Spinal cord (tissue), 10 donors: Measurements from ENCODE around the gene PAAF1. TPM values are rescaled to one million over a fixed set of nuclear protein-coding genes. Genes with fewer than 3 reads are reported as not detected.

ENCODE experiments used
- DNase-seq, 6 donors: peaks; one replicate each; pipeline versions ENCODE4 v3.0.0 to v3.0.0-alpha.2; 2013 to 2015; ENCODE audit warnings: low spot score in 6 of 6, low read depth in 4 of 6
- H3K27ac ChIP-seq: one replicate; pipeline ENCODE4 v1.5.1; 2013; ENCODE audit warnings: low read depth, low read length, control low read depth
- H3K27me3 ChIP-seq: one replicate; pipeline ENCODE4 v1.6.1; 2013; ENCODE audit warnings: low read length; ENCODE audit not compliant: control insufficient read depth, insufficient read depth
- H3K36me3 ChIP-seq: one replicate; pipeline ENCODE4 v1.6.1; 2013; ENCODE audit warnings: low read length; ENCODE audit not compliant: control insufficient read depth, insufficient read depth
- H3K4me1 ChIP-seq: one replicate; pipeline ENCODE4 v1.6.1; 2013; ENCODE audit warnings: low read length; ENCODE audit not compliant: control insufficient read depth, insufficient read depth
- H3K4me3 ChIP-seq: one replicate; pipeline ENCODE4 v1.5.1; 2013; ENCODE audit warnings: low read depth, low read length, control low read depth
- H3K9me3 ChIP-seq: one replicate; pipeline ENCODE4 v1.6.1; 2013; ENCODE audit warnings: low read length; ENCODE audit not compliant: control insufficient read depth, insufficient read depth
- WGBS: methylation state at CpG from one replicate; pipeline ENCODE4 v1.1.5; 2013; ENCODE audit warnings: missing lambda C conversion rate; ENCODE audit not compliant: insufficient coverage; 5-methylcytosine and 5-hydroxymethylcytosine counted together
- long read RNA-seq, 4 donors: transcript quantifications; one replicate each; lab custom pipeline, GENCODE V29; 2026
- polyA plus RNA-seq, 2 donors: library from polyadenylated mRNA; unstranded; fragments of 120-200 nt; gene quantifications; one replicate each; pipeline ENCODE4 v1.2.1, GENCODE V29; 2013; ENCODE audit not compliant: insufficient read length in 2 of 2
- total RNA-seq, 2 donors: library from RNA; depleted of rRNA in 1 of 2; stranded (reverse); fragments of 120-200 nt in 1 of 2; fragments of >200 nt in 1 of 2; gene quantifications; one replicate each; pipeline versions ENCODE4 v1.2.3 to v1.2.4, GENCODE V29; 2013 to 2014
- donor health status: healthy.

Gene PAAF1, protein sequence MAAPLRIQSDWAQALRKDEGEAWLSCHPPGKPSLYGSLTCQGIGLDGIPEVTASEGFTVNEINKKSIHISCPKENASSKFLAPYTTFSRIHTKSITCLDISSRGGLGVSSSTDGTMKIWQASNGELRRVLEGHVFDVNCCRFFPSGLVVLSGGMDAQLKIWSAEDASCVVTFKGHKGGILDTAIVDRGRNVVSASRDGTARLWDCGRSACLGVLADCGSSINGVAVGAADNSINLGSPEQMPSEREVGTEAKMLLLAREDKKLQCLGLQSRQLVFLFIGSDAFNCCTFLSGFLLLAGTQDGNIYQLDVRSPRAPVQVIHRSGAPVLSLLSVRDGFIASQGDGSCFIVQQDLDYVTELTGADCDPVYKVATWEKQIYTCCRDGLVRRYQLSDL
- total RNA-seq (10 to 100 TPM; 24.2 to 25.4 TPM), polyA plus RNA-seq (10 to 100 TPM; 55.3 to 67.7 TPM)
- long read RNA-seq, donor 1, full-length matches to known transcripts = 4 of 33 reads
- long read RNA-seq, donor 1, partial matches to known transcripts = 29 of 33 reads
- long read RNA-seq, donor 1, other reads (novel, unspliced or antisense) = 0 of 33 reads
- long read RNA-seq, donor 2, partial matches to known transcripts = 5 of 7 reads
- long read RNA-seq, donor 2, other reads (novel, unspliced or antisense) = 0 of 7 reads
- long read RNA-seq, donor 3, full-length matches to known transcripts = 2 of 2 reads
- long read RNA-seq, donor 3, partial matches to known transcripts = 0 of 2 reads
- long read RNA-seq, donor 3, other reads (novel, unspliced or antisense) = 0 of 2 reads
- long read RNA-seq, donor 4, full-length matches to known transcripts = 7 of 14 reads
- long read RNA-seq, donor 4, partial matches to known transcripts = 7 of 14 reads
- long read RNA-seq, donor 4, other reads (novel, unspliced or antisense) = 0 of 14 reads

DNA sequence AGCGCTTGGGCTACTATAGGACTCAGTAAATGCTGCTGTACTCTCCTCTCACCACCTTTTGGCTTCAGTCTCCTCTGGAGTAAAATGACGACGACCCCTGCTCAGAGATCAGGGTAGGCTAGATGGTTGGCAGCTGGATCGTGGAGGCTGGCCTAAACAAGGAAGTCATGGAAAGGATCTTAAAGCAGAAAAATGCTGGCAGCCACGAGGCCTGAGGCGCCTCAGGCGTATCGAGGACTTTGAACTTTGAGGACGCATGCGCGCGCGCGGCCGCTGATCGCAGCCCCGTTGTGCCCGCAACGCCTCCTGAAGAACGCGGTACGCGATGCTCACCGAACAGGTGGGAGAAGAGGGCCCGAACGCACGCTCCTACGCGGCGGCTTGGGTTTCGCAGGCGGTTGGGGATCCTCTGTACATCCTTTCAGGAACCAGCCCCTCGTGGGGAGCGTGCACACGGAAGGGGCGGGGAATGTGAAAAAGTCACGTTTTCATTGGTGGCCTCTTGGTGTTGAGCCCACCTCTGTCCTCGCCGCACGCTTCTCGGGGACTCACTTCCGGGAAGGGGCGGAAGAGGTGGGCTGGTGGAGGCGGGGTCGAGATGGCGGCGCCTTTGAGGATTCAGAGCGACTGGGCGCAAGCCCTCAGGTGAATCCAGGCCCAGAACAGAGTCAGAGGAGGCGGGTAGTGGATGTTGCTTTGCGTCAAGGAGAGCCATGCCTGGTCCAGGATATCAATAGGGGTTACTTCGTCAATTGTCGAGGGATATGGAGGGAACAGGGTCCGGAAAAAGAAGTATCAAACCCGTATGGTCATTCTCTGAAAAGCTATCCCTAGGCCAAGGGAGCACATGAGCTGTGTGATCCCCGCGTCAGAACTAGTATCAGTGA is at the start of gene PAAF1, which contains the start of gene COA4:
PAAF1 (plus strand) TSS at position 576 of the 887 bp plus-strand sequence; CDS start at position 599, 23 bp downstream.
COA4 (minus strand) TSS at position 423 of the 887 bp plus-strand sequence. CDS start 3,468 bp downstream, outside the sequence.
- Histone ChIP-seq H3K27me3 (no peaks in the 10 kb centered on the region), H3K4me1 (peaks cover 9% of the 10 kb centered on the region), H3K36me3 (peaks cover 21% of the 10 kb centered on the region), H3K27ac (peak within 1 kb of the TSS; percentile 94), H3K4me3 (peak within 1 kb of the TSS; percentile 97), H3K9me3 (no peaks in the 10 kb centered on the region)
- WGBS = under 1% methylated on average over 56 of the region's 57 CpGs
- DNase-seq = peak; percentile 92 to 99 (median 96)

DNA sequence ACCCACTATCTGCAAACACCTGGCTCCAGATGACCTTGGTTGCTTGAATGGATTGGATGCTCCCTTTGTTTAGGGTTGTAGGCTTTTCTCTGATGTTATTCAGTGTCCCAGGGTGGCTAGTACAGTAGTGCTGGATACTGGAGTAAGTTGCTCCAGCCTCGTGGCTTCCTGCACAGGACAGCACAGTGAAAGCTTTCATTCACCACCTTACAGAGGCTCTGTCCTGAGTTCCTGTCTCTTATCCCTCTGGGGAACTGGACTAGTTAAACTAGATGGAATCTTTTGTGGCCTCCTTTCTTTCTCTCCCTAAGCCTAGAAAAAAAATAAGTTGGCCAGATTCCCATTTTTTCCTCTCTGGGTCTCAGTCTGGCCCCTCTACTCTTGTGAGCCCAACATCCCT is 46.5 kb upstream of the PAAF1 start:
- H3K9me3 ChIP-seq = no peaks in the 10 kb centered on the region
- H3K4me3 ChIP-seq = no peak overlapping the region
- H3K36me3 ChIP-seq = peaks cover 12% of the 10 kb centered on the region
- no peaks in the 10 kb centered on the region for H3K4me1 ChIP-seq
- WGBS = no CpG with 5 or more reads among the region's 1 CpG
- no peaks in the 10 kb centered on the region for H3K27me3 ChIP-seq
- H3K27ac ChIP-seq = no peak overlapping the region
- no peak for DNase-seq

DNA sequence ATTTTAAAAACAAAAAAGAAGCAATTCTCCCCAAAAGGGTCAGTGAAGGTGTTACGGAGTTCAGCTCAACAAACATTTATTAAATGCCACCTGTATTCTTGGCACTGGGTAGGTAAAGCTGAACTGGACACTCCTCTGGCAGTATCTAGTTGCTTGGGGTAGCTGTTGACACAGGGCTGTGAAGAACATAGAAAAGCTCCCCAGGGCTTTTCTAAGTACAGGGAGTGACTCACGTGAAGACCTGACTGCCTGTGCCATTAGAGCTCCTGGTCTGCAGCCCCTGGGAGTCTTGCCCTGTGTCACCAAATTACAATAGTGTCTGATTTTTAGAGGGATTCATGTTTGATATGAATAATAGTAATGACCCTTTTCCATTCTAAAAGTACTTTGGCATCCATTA is 43.7 kb upstream of the PAAF1 start:
- Histone ChIP-seq H3K27ac (no peak overlapping the region), H3K36me3 (peaks cover 12% of the 10 kb centered on the region), H3K9me3 (no peaks in the 10 kb centered on the region), H3K27me3 (no peaks in the 10 kb centered on the region), H3K4me1 (no peaks in the 10 kb centered on the region), H3K4me3 (no peak overlapping the region)
- no CpG with 5 or more reads among the region's 2 CpGs for WGBS
- no peak for DNase-seq

DNA sequence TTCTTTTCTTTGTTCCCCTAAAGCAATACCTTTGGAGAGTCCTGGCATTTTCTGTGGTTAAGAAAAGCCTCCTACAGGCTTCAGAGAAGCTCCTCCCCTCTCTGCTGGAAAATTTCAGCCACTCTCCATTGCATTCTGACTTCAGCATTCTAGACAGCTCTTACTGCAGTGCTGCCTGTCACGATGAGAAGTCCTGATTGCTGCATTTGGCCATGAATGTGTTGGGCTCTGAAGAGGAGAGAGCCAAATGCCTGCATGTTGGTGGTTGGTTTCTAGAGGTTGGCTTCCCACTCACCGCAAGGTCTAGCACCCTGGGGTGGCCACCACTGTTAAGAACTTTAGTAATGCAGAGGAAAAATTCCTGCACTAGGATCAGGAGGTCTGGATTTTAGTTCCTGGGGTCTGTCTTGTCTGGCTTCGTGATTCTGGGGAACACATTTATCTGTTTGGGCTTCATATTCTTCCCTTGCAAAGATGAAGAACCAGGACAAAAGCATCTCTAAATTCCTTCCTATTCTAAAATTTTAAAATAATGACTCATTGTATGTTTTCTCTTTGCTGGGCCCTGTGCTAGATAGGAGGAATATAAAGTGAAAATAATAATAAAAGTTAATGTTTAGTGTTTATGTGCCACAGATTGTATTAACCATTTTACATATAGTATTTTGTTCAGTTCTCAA is 38.2 kb upstream of the PAAF1 start:
- Histone ChIP-seq H3K27ac (no peak overlapping the region), H3K4me1 (no peaks in the 10 kb centered on the region), H3K4me3 (no peak overlapping the region), H3K27me3 (no peaks in the 10 kb centered on the region), H3K9me3 (no peaks in the 10 kb centered on the region), H3K36me3 (peaks cover 17% of the 10 kb centered on the region)
- 64% methylated on average over 2 of the region's 3 CpGs for WGBS
- DNase-seq = peak in 3 of 6 donors; percentile 4 to 53 (median 10)

DNA sequence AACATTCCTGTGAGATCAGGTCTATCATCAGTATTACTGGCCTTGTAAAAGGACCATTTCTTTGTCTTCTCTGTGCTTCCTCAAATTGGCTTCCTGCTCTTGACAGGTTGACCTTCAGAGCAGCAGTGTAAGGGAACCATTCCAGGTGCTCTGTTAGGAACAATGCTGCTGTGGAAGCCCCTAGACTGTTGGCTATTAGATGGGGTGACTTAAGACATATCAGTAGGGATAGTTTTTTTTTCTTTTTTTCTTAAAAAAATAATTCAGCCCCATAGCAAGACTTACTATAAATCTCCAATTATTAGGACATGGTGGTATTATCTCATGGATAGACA is 37.7 kb upstream of the PAAF1 start:
- no peaks in the 10 kb centered on the region for H3K27me3 ChIP-seq
- no peak overlapping the region for H3K4me3 ChIP-seq
- no peaks in the 10 kb centered on the region for H3K4me1 ChIP-seq
- no peak for DNase-seq
- no peaks in the 10 kb centered on the region for H3K9me3 ChIP-seq
- H3K27ac ChIP-seq = no peak overlapping the region
- peaks cover 22% of the 10 kb centered on the region for H3K36me3 ChIP-seq

DNA sequence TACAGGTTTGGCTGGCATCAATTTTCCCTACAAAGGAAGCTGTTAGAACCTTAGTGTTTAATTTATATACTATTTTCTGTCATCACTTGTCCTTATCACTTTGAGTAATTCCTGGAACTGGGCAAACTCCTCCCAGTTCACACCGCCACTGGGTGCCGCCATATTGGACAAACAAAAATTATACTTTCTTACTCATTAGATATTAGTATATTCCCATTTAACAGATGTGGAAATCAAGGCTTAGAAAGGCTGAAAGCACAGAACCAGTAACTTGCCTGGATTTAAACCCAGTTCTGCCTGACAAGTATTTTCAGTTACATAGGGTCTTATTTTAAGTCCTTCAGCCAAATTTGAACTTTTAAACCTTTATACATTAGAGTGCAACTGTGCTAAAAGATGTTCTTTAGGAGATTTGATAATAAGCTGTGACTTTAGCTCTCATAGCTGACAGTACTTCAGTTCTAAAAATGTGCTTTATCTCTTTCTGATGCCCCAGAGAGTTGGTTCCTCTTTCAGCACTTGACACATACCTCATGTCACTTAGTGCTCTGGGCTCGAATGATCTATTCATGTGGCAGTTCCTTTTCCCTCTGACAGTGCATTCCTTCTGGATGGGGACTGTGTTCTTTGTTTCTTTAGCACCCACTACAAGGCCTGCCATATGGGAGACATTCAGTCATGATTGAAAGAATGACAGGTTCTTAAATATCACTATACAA is 25.6 kb upstream of the PAAF1 start:
- no peak overlapping the region for H3K27ac ChIP-seq

DNA sequence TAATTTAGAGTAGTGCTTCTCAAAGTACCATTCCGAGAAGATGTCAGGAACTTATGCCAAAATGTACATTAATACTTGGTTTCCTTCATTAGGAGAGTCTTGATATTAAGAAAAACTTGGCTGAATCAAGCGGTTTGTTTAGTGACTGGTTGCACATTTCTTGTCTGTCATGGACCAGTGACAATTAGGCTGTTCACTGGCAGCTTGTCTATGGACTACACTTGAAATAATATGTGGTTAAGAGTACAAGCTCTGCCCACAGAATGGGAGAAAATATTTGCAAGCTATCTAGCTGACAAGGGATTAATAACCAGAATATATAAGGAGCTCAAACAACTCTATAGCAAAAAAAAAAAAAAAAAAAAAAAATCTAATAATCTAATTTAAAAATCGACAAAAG is 24.8 kb upstream of the PAAF1 start:
- 86% methylated on average over 1 of the region's 3 CpGs for WGBS

More for the DNA sequence above, 25.6 kb upstream of the PAAF1 start:
- Histone ChIP-seq H3K27me3 (no peaks in the 10 kb centered on the region), H3K4me1 (peaks cover 4% of the 10 kb centered on the region), H3K4me3 (no peak overlapping the region), H3K9me3 (no peaks in the 10 kb centered on the region), H3K36me3 (peaks cover 11% of the 10 kb centered on the region)
- no peak for DNase-seq
- WGBS = no CpG with 5 or more reads among the region's 3 CpGs

DNA sequence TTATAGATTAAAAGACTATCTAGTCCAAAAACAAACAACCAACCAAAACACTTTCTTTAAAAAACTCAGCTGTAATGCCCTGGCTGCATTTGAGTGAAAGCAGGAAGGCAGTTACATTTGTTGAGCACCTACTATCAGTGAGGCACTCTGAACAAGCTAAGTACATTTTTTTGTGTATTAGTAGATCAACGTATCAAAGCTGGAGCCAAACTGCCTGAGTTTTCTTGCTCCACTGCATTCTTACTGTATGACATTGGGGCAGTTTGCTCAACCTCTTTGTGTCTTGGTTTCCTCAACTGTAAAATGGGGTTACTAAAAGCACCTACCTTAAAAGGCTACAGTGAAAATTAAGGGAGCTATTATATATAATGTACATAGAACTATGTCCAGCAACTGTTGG is 22.1 kb upstream of the PAAF1 start:
- Histone ChIP-seq H3K4me3 (no peak overlapping the region), H3K4me1 (peaks cover 11% of the 10 kb centered on the region), H3K9me3 (no peaks in the 10 kb centered on the region), H3K27ac (no peak overlapping the region), H3K36me3 (peaks cover 6% of the 10 kb centered on the region), H3K27me3 (no peaks in the 10 kb centered on the region)
- WGBS = no CpG with 5 or more reads among the region's 1 CpG
- no peak for DNase-seq

More for the DNA sequence above, 24.8 kb upstream of the PAAF1 start:
- Histone ChIP-seq H3K4me3 (no peak overlapping the region), H3K9me3 (no peaks in the 10 kb centered on the region), H3K27me3 (no peaks in the 10 kb centered on the region), H3K27ac (no peak overlapping the region), H3K4me1 (peaks cover 7% of the 10 kb centered on the region), H3K36me3 (peaks cover 6% of the 10 kb centered on the region)
- no peak for DNase-seq
